ENCODE measurements around the gene SORBS1.

SORBS1 gene

GRCh38 chr10:95435548-95436279, 125.5 kb downstream of the SORBS1 start:
- no peak for DNase-seq (ENCODE audit: low read depth)

GRCh38 chr10:95434583-95434982, 126.6 kb downstream of the SORBS1 start:
- DNase-seq (ENCODE audit: low read depth), result no peak

GRCh38 chr10:95431900-95432342, 129.2 kb downstream of the SORBS1 start:
- no peak for DNase-seq (ENCODE audit: low read depth)

GRCh38 chr10:95430231-95430951, 130.8 kb downstream of the SORBS1 start:
- DNase-seq (ENCODE audit: low read depth), result no peak

GRCh38 chr10:95429639-95430038, 131.5 kb downstream of the SORBS1 start:
- DNase-seq (ENCODE audit: low read depth), result no peak

- DNase-seq (ENCODE audit: low read depth), result no peak
These were observed 132.5 kb downstream of the SORBS1 start for GRCh38 chr10:95428701-95429100.

GRCh38 chr10:95426482-95426881, 134.7 kb downstream of the SORBS1 start:
- DNase-seq (ENCODE audit: low read depth), result no peak

- no peak for DNase-seq (ENCODE audit: low read depth)
These were observed 135.3 kb downstream of the SORBS1 start for GRCh38 chr10:95425592-95426465.

GRCh38 chr10:95423164-95424005, 137.8 kb downstream of the SORBS1 start:
- DNase-seq (ENCODE audit: low read depth), result no peak

GRCh38 chr10:95422233-95422632, 138.9 kb downstream of the SORBS1 start:
- DNase-seq (ENCODE audit: low read depth), result no peak

GRCh38 chr10:95421782-95422181, 139.4 kb downstream of the SORBS1 start:
- no peak for DNase-seq (ENCODE audit: low read depth)

- no peak for DNase-seq (ENCODE audit: low read depth)
These were observed 141.8 kb downstream of the SORBS1 start for GRCh38 chr10:95419399-95419798.

GRCh38 chr10:95416973-95417372, 144.2 kb downstream of the SORBS1 start:
- DNase-seq (ENCODE audit: low read depth), result no peak

GRCh38 chr10:95416270-95416669, 144.9 kb downstream of the SORBS1 start:
- DNase-seq (ENCODE audit: low read depth), result no peak

- no peak for DNase-seq (ENCODE audit: low read depth)
These were observed 145.5 kb downstream of the SORBS1 start for GRCh38 chr10:95415621-95416031.

GRCh38 chr10:95414844-95415485, 146.2 kb downstream of the SORBS1 start:
- no peak for DNase-seq (ENCODE audit: low read depth)

- no peak for DNase-seq (ENCODE audit: low read depth)
These were observed 146.9 kb downstream of the SORBS1 start for GRCh38 chr10:95414016-95414830.

GRCh38 chr10:95413588-95413987, 147.6 kb downstream of the SORBS1 start:
- no peak for DNase-seq (ENCODE audit: low read depth)

GRCh38 chr10:95411635-95412034, 149.5 kb downstream of the SORBS1 start:
- DNase-seq (ENCODE audit: low read depth), result no peak
